NCI-H2227 (cell line): ENCODE measurements around the gene EML2.
"Not testable (repeated sequence)": the region's sequence is repeated elsewhere in the genome, so short reads cannot be mapped to it uniquely, and the experiment has no call there.

Experiments
- DNase-seq: peaks from one replicate; lab custom pipeline; 2025; ENCODE audit not compliant: unreplicated experiment; lab: John Stamatoyannopoulos, UW

Gene EML2

DNA sequence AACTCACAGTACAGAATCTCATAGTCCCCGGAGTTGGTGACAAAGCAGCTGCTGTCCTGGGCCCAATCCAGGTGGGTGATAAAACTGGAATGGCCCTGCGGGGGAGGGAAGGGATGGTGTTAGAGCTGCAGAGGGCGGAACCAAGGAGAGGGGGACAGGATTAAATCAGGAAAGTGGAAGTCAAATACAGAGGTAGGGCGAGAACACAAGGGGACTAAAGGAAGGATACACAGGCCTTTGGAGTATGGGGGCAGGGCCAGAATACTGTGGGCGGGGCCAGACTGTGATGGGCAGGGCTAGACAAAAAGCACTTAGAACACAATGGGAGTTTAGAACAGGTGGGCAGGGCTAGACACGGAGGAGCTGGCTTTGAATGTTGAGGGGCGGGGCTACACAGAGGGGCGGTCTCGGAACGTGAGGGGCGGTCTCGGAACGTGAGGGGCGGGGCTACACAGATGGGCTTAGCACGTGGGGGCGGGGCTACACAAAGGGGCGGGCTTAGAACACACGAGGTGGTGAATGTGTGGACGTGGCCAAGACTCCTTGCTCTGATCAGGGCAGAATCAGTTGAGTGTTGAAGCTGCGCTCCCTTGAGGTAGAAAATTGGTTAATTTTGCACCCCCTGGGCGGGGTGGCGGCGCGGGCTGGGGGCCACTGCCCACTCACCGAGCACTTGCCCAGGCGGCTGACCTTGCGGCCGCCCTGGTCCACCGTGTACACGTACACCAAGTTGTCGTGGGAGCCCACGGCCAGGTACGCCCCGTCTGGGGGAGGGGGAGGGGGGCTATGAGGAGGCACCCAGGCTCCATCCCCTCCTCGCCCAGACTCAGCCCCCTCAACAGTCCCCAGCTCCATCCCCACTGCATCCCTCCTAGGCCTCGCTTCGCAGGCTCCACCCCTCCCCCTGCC lies 23.1 kb downstream of the EML2 start:
- DNase-seq: peak; percentile 62

DNA sequence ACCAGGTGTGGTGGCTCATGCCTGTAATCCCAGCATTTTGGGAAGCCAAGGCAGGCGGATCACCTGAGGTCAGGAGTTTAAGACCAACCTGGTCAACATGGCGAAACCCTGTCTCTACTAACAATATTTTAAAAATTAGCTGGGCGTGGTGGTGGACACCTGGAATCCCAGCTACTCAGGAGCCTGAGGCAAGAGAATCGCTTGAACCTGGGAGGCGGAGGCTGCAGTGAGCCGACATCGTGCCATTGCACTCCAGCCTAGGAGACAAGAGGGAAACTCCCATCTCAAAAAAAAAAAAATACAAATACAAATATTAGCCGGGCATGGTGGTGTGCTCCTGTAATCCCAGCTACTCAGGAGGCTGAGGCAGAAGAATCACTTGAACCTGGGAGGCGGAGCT lies 24.1 kb downstream of the EML2 start:
- DNase-seq: not testable (repeated sequence)

- DNase-seq: no peak
These were observed 25.1 kb downstream of the EML2 start for GRCh38 chr19:45613926-45614725.

GRCh38 chr19:45608948-45609347 lies 30.2 kb downstream of the EML2 start:
- no peak for DNase-seq

GRCh38 chr19:45607071-45608029 lies 31.8 kb downstream of the EML2 start:
- DNase-seq: peak; percentile 65

- DNase-seq: peak; percentile 41
These were observed 37.4 kb downstream of the EML2 start, which contains the start of gene GPR4 for GRCh38 chr19:45601524-45602374. Gene GPR4, minus strand, starts transcription at chr19:45602212. Its CDS starts 10,346 bp downstream, at chr19:45591866.

DNA sequence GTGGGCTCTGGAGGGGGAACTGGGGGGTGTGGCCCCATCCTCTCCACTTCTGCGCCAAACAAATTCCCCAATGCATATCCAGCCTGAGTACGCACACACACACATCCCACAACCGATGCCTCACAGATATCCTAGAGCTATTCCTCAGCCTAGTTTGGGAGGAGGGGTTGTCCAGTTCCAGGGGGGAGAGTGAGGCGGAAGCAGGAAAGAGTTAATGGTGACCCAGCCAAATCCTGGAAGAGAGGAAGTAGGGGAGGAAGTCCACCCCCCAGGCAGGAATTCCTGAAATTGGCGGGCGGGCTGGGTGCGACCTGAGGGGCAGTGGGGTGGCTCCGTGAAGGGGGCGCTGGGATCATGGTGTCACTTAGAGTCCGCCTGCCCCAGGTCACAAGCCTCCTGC lies 38.1 kb downstream of the EML2 start:
- no peak for DNase-seq

DNA sequence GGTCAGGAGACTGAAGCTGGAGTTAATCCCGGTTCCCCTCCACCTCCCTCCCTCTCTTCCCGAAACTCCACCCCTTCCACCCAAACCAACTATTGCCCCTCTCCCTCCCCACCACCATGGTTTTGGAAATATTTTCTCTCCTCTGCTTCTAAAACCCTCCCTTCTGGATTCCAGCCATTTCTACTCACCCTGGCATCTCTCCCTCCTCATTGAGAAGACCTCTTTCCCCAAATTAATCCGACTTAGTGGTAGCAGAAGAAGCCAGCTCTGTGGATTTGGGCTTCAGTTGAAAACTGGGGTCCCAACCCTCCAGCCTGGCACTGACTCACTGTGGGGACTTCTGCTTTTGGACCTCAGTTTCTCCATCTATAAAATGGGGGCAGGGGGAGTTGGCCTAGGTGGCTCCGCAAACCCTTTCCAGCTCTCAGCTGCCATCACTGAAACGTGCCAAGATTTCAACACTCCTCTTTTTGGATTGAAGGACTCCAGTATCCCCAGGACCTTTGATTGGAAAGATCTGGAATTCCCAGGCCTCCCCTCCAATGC lies 38.8 kb downstream of the EML2 start:
- DNase-seq: no peak

DNA sequence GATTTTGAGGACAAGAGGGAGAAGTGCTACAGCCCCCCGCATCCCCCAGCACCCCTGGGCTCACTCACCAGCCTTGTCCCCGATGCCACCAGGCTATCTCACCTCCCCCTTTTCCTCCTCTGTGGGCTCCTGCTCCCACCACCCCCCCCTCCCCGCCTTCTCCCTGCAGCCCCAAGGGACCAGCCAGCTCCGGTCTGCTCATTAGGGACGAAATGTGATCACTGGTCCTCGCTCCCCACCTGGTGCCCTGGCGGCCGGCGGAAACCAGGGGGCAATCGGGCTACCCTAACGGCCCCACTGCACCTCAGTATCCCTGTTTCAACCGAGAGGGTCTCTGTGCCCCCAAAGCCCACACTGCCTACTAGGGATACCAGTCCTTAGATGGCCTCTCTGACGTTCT lies 39.9 kb downstream of the EML2 start:
- DNase-seq: no peak

DNA sequence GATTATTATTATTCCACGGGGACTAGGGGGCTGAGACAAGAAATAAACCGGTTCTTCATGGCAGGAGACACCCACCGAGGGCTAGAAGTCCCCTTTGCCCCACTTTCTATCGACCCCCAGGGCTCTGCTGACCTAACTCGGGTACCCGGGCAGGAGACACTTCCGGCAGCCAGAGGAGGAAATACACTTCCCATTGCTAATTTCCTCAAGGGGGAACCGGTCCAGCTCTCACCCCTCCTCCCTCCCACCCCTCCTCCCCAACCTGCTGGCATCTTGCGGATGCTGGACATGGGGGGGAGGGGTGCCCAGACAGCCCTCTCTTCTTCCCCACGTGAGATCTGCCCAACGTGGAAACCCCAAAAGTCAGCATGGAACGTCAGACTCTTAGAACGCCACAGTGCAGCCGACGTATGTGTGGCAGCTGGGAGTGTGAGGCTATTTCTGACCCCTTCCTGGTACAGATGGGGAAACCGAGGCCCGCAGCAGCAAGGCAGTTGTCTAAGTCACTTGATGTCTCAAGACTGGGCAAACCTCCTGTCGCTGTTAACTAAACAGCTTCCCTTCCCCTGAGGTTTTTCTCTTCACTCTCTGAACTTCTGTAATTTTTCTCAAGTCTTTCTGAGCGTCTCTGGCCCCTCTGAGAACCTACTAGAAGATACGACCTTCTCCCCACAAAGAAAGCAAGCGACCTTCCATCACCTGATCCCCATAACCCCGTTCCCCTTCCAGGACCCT lies 40.8 kb downstream of the EML2 start:
- DNase-seq: no peak

DNA sequence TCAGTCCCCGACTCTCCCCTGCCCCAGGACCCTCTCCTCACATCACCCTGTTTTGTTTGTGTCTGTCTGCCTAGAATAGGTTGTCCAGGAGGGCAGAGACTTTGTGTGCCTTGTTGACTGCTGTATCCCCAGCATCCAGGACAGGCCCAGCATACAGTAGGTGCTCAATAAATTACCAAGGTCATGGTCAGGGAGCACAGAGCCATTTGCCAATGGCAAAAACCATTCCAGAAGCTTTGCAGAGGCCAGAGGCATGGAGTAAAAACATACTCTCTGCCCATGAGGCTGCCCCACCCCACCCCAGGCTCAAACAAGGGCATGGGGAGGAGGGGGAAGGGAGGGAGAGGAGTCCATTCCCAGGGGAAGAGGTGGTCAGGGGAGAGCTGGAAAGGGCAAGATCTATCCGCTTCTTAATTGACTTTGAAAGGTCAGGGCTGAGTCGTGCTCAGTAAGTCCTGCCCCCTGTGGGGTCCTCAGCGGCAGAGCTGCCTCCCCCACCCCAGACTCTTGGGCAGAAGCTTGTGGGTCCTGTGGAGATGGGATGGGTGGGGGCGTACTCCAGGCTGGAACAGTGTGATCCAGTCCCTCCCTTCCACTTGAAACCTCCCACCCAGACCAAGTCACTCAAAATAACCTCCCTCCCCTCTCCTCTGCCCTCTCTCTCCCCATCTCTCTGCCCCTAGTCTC lies 41.6 kb downstream of the EML2 start:
- DNase-seq: no peak

DNA sequence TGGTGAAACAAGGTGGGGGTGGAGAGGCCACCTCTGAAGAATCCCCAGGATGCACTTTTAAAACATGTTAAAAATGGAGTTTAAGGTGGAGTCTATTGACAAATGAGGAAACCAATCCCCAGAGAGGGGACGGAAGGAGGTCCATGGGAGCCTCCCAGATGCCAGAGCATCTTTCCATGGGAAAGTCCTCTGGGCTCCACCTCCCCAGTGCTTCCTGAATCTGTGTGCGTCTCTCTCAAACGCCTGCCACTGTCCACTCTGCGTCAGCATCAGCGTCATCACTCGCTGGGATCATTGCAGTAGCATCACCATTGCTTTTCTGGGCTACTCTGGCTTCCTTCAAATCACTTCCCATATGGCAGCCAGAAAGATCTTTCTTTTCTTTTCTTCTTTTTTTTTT lies 43.4 kb downstream of the EML2 start:
- no peak for DNase-seq

- DNase-seq: no peak
These were observed 45.7 kb downstream of the EML2 start for GRCh38 chr19:45593520-45593919.

GRCh38 chr19:45592366-45592765 lies 46.8 kb downstream of the EML2 start:
- no peak for DNase-seq

DNA sequence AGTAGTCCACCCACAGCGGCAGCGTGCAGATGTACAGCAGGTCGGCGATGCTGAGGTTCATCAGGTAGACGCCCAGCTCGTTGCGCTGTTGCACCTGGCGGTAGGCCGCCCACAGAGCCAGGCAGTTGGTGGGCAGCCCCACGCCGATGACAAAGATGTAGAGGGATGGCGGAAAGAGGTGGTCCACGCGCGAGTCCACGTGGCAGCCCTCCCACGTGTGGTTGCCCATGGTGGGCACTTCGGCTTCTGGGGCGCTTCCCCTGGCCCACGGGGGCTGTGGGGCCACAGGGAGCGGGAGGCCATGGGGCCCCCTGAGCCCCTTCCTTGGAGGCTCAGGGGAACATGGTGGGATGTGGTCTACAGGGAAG lies 47.6 kb downstream of the EML2 start:
- DNase-seq: no peak

- DNase-seq: no peak
These were observed 48.1 kb downstream of the EML2 start for GRCh38 chr19:45591004-45591637.

- DNase-seq: no peak
These were observed 48.7 kb downstream of the EML2 start for GRCh38 chr19:45590300-45591003.
